Progenitor cell of endocrine pancreas (in vitro differentiated cells): ENCODE results near the gene FHL1. TPM values are rescaled to one million over a fixed set of nuclear protein-coding genes. Genes with fewer than 3 reads are reported as not detected.

ENCODE experiments used
- DNase-seq: peaks from one replicate; pipeline ENCODE4 v3.0.0; 2021; ENCODE audit warnings: low spot score; ENCODE audit not compliant: unreplicated experiment
- H3K27ac Mint-ChIP-seq: 2 replicates; pipeline ENCODE4 v1.8.0; 2021; ENCODE audit warnings: mild to moderate bottlenecking, moderate library complexity, mixed read lengths
- H3K27me3 Mint-ChIP-seq: 2 replicates; pipeline ENCODE4 v1.8.0; 2021; ENCODE audit warnings: mixed read lengths
- H3K36me3 Mint-ChIP-seq: 2 replicates; pipeline ENCODE4 v1.8.0; 2022; ENCODE audit warnings: mixed read lengths; ENCODE audit not compliant: insufficient read depth
- H3K4me1 Mint-ChIP-seq: 2 replicates; pipeline ENCODE4 v1.8.0; 2021; ENCODE audit warnings: low read depth, mixed read lengths
- H3K4me3 Mint-ChIP-seq: 2 replicates; pipeline ENCODE4 v1.8.0; 2021; ENCODE audit warnings: low read depth, mild to moderate bottlenecking, moderate library complexity, mixed read lengths
- H3K9me3 Mint-ChIP-seq: 2 replicates; pipeline ENCODE4 v1.8.0; 2021; ENCODE audit warnings: low read depth, mixed read lengths
- CTCF ChIP-seq: fragments of 200-600 bp; sonication (generic); IDR thresholded peaks from one replicate; pipeline ENCODE4 v1.5.0; 2021; ENCODE audit warnings: antibody characterized with exemption, mild to moderate bottlenecking; ENCODE audit not compliant: unreplicated experiment
- total RNA-seq: library from RNA; stranded (reverse); gene quantifications from 2 replicates; pipeline ENCODE4 v1.2.1, GENCODE V29; 2021

Gene FHL1
- total RNA-seq, 1 donor from 2014 or later, result 3.0 TPM

- no peak for DNase-seq
- H3K4me1 Mint-ChIP-seq, result no peaks in the 10 kb centered on the region
- no peaks in the 10 kb centered on the region for H3K36me3 Mint-ChIP-seq
- no peak overlapping the region for H3K27ac Mint-ChIP-seq
- no peak overlapping the region for H3K4me3 Mint-ChIP-seq
- H3K27me3 Mint-ChIP-seq, result no peaks in the 10 kb centered on the region
- no peak for TF ChIP-seq CTCF
- H3K9me3 Mint-ChIP-seq, result peaks cover 5% of the 10 kb centered on the region
These were observed 36.6 kb downstream of the FHL1 start for GRCh38 chrX:136183917-136184316.

- no peak for DNase-seq
These were observed 38.2 kb downstream of the FHL1 start for GRCh38 chrX:136185401-136186022.

GRCh38 chrX:136186023-136186413, 38.7 kb downstream of the FHL1 start:
- Mint-ChIP-seq H3K36me3 (no peaks in the 10 kb centered on the region), H3K4me1 (no peaks in the 10 kb centered on the region), H3K9me3 (peaks cover 9% of the 10 kb centered on the region), H3K4me3 (no peak overlapping the region), H3K27ac (no peak overlapping the region), H3K27me3 (no peaks in the 10 kb centered on the region)
- no peak for TF ChIP-seq CTCF
- no peak for DNase-seq

More at GRCh38 chrX:136185401-136186022, 38.2 kb downstream of the FHL1 start:
- H3K27ac Mint-ChIP-seq, result no peak overlapping the region
- H3K4me1 Mint-ChIP-seq, result no peaks in the 10 kb centered on the region
- H3K36me3 Mint-ChIP-seq, result no peaks in the 10 kb centered on the region
- no peaks in the 10 kb centered on the region for H3K27me3 Mint-ChIP-seq
- H3K9me3 Mint-ChIP-seq, result peaks cover 9% of the 10 kb centered on the region
- no peak overlapping the region for H3K4me3 Mint-ChIP-seq
- no peak for TF ChIP-seq CTCF

GRCh38 chrX:136189222-136189621, 41.9 kb downstream of the FHL1 start:
- Mint-ChIP-seq H3K4me3 (no peak overlapping the region), H3K36me3 (no peaks in the 10 kb centered on the region), H3K27me3 (no peaks in the 10 kb centered on the region), H3K9me3 (peaks cover 23% of the 10 kb centered on the region), H3K4me1 (no peaks in the 10 kb centered on the region), H3K27ac (no peak overlapping the region)
- TF ChIP-seq CTCF, result no peak
- no peak for DNase-seq

GRCh38 chrX:136190038-136190713, 42.8 kb downstream of the FHL1 start:
- Mint-ChIP-seq H3K9me3 (peaks cover 27% of the 10 kb centered on the region), H3K4me1 (no peaks in the 10 kb centered on the region), H3K4me3 (no peak overlapping the region), H3K36me3 (no peaks in the 10 kb centered on the region), H3K27me3 (no peaks in the 10 kb centered on the region), H3K27ac (no peak overlapping the region)
- no peak for DNase-seq
- TF ChIP-seq CTCF, result no peak
